ENCODE data around the gene KRTAP10-4. TPM values are rescaled to one million over a fixed set of nuclear protein-coding genes. Genes with fewer than 3 reads are reported as not detected.

KRTAP10-4 gene
- total and polyA plus RNA-seq, 2 donors (not counting 3 experiments of a cell fraction or from before 2014, with no cell fraction given) = not detected

DNA sequence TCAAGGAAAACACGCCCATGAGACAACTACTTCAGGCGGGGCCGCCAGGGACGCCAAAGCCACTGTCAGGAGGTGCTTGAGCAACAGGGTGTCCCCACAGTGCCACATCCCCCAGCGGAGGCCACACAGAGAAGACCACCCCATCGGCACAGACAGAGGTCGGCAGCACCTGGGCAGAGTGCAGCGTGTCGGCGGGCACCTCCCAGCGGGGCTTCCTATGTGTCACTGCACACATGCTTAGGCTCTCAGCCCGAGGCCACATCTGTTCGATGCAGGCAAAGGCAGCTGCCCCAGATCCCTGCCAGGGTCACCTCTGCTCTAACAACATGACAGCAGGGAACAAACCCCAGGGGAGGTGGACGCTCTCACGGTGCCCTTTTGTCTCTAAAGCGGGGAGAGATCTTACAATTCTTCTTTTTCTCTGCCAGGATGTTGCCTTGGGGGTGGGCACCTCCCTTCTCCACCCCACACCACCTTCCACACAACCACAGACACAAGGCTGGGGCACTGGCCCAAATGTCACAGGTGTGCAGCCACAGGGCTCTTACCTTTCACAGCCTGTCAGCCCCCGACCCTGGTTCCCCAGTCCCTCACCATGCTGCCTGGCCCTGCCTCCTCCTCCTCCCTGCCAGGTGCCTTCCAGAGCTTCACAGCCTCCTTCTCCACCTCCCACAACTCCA, 42.5 kb downstream of the KRTAP10-4 start:
- intact Hi-C loops (cut with micrococcal nuclease) (no loop called here), dilution Hi-C loops (cut with MboI; ENCODE audit: extremely low pct_ligation_motif_present, low sequenced_read_pairs) (no loop called here)
- FAIRE-seq (no peak), DNase-seq (ENCODE audit: low read depth, low spot score) (no peak)
- Histone ChIP-seq H3K4me1 (ENCODE audit: control insufficient read depth, extremely low read depth, insufficient read depth, low read length) (no peaks in the 10 kb centered on the region), H3K79me2 (ENCODE audit: control insufficient read depth, insufficient read depth, low read length) (no peaks in the 10 kb centered on the region), H3K4me3 (replicated peaks in 1 of 3; ENCODE audit: insufficient read depth in 1 of 3, low read depth in 1 of 3, low read length in 3 of 3) (no peak overlapping the region), H3K4me2 (ENCODE audit: insufficient read depth, low read length) (no peak overlapping the region), H3K27ac (ENCODE audit: insufficient read depth, low read depth, low read length) (no peak overlapping the region), H3K36me3 (ENCODE audit: control insufficient read depth in 2 of 2, extremely low read depth in 1 of 2, insufficient read depth in 2 of 2, low read length in 2 of 2) (no peaks in the 10 kb centered on the region), H3K9me3 (replicated peaks; ENCODE audit: control insufficient read depth, insufficient read depth, low read length) (peaks cover 5% of the 10 kb centered on the region), H3K9me1 (replicated peaks; ENCODE audit: control insufficient read depth, extremely low read depth, insufficient read depth, low read length) (no peaks in the 10 kb centered on the region), H4K20me1 (replicated peaks; ENCODE audit: control insufficient read depth, extremely low read depth, insufficient read depth, low read length) (no peaks in the 10 kb centered on the region), H3K9ac (replicated peaks; ENCODE audit: extremely low read depth, insufficient read depth, low read length) (no peak overlapping the region), H2AFZ (ENCODE audit: low read depth, low read length) (no peak overlapping the region), H3K27me3 (ENCODE audit: control insufficient read depth in 2 of 2, insufficient read depth in 2 of 2, low read length in 2 of 2) (no peaks in the 10 kb centered on the region)
- POLR2A ChIA-PET = no interaction called here
- TF ChIP-seq POLR2AphosphoS5 (IDR thresholded peaks at IDR 0.05; ENCODE audit: insufficient read depth, low read depth, low read length) = no peak
- no peak for TF ChIP-seq EZH2 (IDR thresholded peaks at IDR 0.05; ENCODE audit: borderline replicate concordance, low read depth, low read length, severe bottlenecking)
- no peak for TF ChIP-seq FOS (IDR thresholded peaks at IDR 0.05; ENCODE audit: borderline replicate concordance, insufficient read depth, low read length)
- TF ChIP-seq, protein P1, sequence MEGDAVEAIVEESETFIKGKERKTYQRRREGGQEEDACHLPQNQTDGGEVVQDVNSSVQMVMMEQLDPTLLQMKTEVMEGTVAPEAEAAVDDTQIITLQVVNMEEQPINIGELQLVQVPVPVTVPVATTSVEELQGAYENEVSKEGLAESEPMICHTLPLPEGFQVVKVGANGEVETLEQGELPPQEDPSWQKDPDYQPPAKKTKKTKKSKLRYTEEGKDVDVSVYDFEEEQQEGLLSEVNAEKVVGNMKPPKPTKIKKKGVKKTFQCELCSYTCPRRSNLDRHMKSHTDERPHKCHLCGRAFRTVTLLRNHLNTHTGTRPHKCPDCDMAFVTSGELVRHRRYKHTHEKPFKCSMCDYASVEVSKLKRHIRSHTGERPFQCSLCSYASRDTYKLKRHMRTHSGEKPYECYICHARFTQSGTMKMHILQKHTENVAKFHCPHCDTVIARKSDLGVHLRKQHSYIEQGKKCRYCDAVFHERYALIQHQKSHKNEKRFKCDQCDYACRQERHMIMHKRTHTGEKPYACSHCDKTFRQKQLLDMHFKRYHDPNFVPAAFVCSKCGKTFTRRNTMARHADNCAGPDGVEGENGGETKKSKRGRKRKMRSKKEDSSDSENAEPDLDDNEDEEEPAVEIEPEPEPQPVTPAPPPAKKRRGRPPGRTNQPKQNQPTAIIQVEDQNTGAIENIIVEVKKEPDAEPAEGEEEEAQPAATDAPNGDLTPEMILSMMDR (IDR thresholded peaks at IDR 0.05; ENCODE audit: extremely low read depth in 1 of 2, insufficient read depth in 1 of 2, low read depth in 1 of 2, low read length in 2 of 2) = no peak
- TF ChIP-seq, protein P2, sequence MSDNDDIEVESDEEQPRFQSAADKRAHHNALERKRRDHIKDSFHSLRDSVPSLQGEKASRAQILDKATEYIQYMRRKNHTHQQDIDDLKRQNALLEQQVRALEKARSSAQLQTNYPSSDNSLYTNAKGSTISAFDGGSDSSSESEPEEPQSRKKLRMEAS (IDR thresholded peaks at IDR 0.05; ENCODE audit: insufficient read depth, insufficient read length) = no peak
- no peak for TF ChIP-seq POLR2A (IDR thresholded peaks at IDR 0.05; ENCODE audit: low read depth, low read length)
- TF ChIP-seq GATA2 (IDR thresholded peaks at IDR 0.05; ENCODE audit: insufficient read depth, insufficient read length, low read depth, low read length) = no peak
- TF ChIP-seq MYC (IDR thresholded peaks at IDR 0.05; ENCODE audit: low read depth, low read length) = no peak
- no peak for TF ChIP-seq JUN (IDR thresholded peaks at IDR 0.05; ENCODE audit: borderline replicate concordance, insufficient read depth, insufficient read length, low read depth)
- CTCF ChIA-PET = no interaction called here
- BruUV-seq (replicated peaks) = no TSS peak

Measured in endothelial cell of umbilical vein (primary cell).